NCI-H187 (cell line): ENCODE results near the gene MAP4.
"Not testable (repeated sequence)": the region's sequence is repeated elsewhere in the genome, so short reads cannot be mapped to it uniquely, and the experiment has no call there.

ENCODE experiments used
- DNase-seq, 2 experiments: peaks; one replicate each; lab custom pipeline; 2025; lab: John Stamatoyannopoulos, UW

MAP4 gene

DNA sequence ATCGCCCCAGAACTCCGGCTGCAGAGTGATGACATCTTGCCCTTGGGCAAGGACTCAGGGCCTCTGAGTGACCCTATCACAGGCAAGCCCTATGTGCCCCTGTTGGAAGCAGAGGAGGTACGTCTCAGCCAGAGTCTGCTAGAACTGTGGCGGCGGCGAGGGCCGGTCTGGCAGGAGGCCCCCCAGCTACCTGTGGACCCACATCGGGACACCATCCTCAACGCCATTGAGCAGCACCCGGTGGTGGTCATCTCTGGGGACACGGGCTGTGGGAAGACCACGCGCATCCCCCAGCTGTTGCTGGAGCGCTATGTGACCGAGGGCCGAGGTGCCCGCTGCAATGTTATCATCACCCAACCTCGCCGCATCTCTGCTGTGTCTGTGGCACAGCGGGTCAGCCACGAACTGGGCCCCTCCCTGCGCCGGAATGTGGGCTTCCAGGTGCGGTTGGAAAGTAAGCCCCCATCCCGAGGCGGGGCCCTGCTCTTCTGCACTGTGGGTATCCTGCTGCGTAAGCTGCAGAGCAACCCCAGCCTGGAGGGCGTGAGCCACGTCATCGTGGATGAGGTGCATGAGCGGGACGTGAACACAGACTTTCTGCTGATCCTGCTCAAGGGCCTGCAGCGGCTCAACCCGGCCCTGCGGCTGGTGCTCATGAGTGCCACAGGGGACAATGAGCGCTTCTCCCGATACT, 169.9 kb downstream of the MAP4 start:
- no peak for DNase-seq

DNA sequence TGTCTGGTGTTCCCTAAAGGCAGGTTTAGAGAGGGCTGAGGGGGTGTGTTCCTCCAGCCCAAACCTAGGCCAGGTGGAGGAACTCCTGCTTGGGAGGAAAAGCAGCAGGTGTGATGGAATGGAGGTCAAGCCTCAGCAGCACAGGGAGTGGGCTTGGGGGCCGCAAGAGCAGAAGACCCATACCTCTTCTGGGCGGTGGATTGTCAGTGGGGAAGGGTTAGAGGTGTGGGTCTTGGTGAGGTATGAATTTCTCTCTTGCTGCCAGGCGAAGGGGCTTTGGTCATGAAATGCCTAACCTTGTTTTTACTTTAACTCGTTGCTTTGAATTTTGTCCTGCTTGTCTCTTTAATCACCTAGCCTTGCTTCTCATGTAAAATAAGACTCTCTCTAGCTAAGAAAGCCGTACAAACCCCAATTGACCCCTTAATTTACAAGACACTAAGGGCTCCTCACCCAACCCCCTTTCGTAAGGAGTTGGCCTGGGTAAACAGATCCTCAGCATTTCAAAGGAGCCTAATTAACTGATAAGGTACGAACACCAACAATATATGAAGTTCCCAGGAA, 174.3 kb downstream of the MAP4 start:
- DNase-seq, result no peak

- DNase-seq, result no peak
Measured at GRCh38 chr3:47838503-47838902, 177.7 kb downstream of the MAP4 start.

GRCh38 chr3:47836986-47837385, 179.2 kb downstream of the MAP4 start:
- DNase-seq, result no peak

GRCh38 chr3:47829482-47829881, 186.7 kb downstream of the MAP4 start:
- DNase-seq, result not testable (repeated sequence)

- no peak for DNase-seq
Measured at GRCh38 chr3:47825590-47825989, 190.6 kb downstream of the MAP4 start.

DNA sequence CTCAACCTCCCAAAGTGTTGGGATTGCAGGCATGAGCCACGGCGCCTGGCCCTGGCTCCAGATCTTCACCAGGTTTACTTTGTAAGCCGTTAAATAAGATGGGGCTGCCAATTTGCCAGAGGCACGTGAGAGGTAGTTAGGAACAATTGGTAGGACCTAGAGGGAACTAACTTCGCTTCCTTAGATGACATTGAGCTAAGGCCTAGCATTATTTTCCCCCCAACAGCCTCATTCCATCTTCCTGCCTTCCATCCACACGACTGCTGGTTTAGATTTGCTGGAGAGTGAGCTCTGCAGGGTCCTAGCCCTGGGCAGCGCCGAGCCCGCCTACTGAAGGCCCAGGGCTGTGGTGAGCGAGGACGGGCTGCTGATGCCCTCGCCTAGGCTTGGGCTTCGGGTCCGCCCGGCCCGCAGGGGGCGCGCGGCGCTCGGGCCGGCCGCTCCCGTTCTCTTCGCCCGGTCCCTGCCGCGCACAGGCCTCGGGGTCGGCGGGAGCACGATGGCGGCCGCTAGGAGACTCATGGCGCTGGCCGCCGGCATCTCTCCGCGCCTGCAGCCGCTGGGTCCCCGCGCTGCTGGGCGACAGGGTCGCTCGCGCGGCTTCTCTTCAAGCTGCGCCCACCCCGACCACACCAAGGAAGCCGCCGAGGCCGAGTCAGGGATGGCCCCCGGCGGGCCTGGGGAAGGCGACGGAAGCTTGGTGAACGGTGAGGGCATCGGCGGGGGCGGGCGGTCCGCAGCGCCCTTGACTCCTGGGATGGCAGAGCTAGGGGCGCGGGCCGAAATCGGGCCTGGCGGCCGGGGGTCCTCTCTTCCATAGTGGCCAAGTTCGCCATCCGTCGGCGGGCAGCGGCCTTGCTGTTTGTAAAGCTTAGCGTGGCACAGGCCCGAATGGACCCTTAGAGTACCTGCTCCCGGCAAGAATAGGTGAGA, 191.4 kb downstream of the MAP4 start:
- DNase-seq, result peak; percentile 17 to 19

GRCh38 chr3:47817609-47818008, 198.6 kb downstream of the MAP4 start:
- DNase-seq, result no peak

GRCh38 chr3:47813551-47814177, 202.6 kb downstream of the MAP4 start:
- no peak for DNase-seq

DNA sequence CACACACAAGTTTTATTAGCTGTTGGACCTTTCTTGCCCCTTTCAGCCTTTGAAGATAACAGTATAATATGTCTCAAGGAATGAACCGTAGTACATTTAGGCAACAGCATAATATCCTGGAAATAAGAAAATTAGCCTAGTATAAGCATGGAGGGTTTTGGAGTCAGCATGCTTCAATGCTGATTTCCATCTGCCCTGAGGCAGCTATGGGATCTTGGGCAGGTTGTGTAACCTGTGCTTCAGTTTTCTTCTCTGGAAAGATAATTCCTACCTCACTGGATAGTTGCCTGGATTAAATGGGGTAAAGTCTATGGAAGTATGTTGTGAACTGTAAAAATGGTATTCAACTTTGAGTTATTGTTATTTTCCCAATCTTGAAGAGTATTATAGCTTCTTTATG, 211.6 kb downstream of the MAP4 start:
- DNase-seq, result no peak

GRCh38 chr3:47803480-47804025, 212.7 kb downstream of the MAP4 start:
- no peak for DNase-seq

DNA sequence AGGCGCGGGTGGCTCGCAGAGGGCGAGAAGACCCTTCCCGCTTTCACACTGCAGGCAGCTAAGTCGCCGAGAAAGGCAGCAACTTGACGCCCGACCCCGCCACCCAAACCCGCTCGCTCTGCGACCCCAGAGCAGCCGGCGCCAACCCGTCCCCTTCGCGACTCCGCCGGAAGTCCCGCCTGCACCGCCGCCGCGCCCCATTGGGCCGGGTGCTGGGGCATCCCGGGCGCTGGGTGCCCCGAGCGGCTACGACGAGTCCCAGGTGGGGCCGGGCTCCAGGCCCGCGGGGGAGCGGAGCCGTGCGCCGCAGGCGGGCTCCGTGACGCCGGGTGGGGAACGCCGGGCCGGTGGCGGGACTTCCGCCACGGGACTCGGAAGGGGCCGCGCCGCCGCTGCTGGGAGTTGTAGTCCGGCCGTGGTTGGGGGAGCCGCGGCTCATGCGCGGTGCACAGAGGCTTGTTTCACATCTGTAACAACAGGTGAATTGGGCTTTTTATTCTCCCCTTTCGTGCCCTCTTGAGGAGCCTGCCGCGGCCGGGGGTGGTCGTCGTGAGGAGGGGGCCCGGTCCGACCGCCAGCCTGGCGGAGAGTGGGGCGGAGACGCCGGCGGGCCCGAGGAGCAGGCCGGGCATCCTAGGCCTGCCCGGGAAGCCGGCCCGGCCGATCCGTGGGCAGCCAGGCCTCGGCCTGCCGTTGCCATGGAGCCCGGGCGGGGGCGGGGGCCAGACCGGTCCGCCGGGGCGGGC, 213.3 kb downstream of the MAP4 start, which contains the start of gene DHX30:
DHX30 (plus strand) TSS at position 405 of the 746 bp plus-strand sequence. CDS start 7,546 bp downstream, outside the sequence.
- DNase-seq, result peak; percentile 41 to 45
